SK-N-SH (cell line): Measurements from ENCODE around the gene MTHFD1L.

Experiments
- CHD2 ChIP-seq: fragments of 150-350 bp; IDR thresholded peaks from 2 replicates; pipeline ENCODE4 v1.6.1; 2018; ENCODE audit warnings: low read length; ENCODE audit not compliant: partially characterized antibody
- FOXM1 ChIP-seq: IDR thresholded peaks from 2 replicates; pipeline ENCODE4 v1.4.0; 2012; ENCODE audit warnings: low read depth, mild to moderate bottlenecking
- GABPA ChIP-seq: IDR thresholded peaks from 2 replicates; pipeline ENCODE4 v1.4.0; 2012; ENCODE audit warnings: low read depth, mild to moderate bottlenecking
- POLR2AphosphoS5 ChIP-seq: IDR thresholded peaks from 2 replicates; pipeline ENCODE4 v1.6.1; 2012; ENCODE audit warnings: low read depth, low read length
- RAD21 ChIP-seq: IDR thresholded peaks from 2 replicates; pipeline ENCODE4 v1.6.1; 2012; ENCODE audit warnings: mild to moderate bottlenecking, low read length
- RXRA ChIP-seq: IDR thresholded peaks from 2 replicates; pipeline ENCODE4 v1.4.0; 2012; ENCODE audit warnings: low read depth, mild to moderate bottlenecking, borderline replicate concordance
- SMC3 ChIP-seq: IDR thresholded peaks from 2 replicates; pipeline ENCODE4 v1.6.1; 2012; ENCODE audit warnings: low read depth, low read length, improper control_type of control experiment
- TAF1 ChIP-seq: IDR thresholded peaks from 2 replicates; pipeline ENCODE4 v1.6.1; 2012; ENCODE audit warnings: low read depth, mild to moderate bottlenecking, low read length, moderate library complexity, borderline replicate concordance
- YY1 ChIP-seq: IDR thresholded peaks from 2 replicates; pipeline ENCODE4 v1.4.0; 2012; ENCODE audit warnings: low read depth, mild to moderate bottlenecking
- TF ChIP-seq, protein P1 (sequence below): fragments of 200-600 bp; sonication (generic); IDR thresholded peaks from 2 replicates; pipeline ENCODE4 v1.6.1; 2017; ENCODE audit warnings: antibody characterized with exemption, mild to moderate bottlenecking, moderate library complexity
- TF ChIP-seq, protein P2 (sequence below): IDR thresholded peaks from 2 replicates; pipeline ENCODE4 v1.4.0; 2012; ENCODE audit warnings: low read depth, borderline replicate concordance
- TF ChIP-seq, protein P3 (sequence below): IDR thresholded peaks from 2 replicates; pipeline ENCODE4 v1.4.0; 2012; ENCODE audit warnings: low read depth, borderline replicate concordance
- TF ChIP-seq, protein P4 (sequence below): IDR thresholded peaks from 2 replicates; pipeline ENCODE4 v1.6.1; 2012; ENCODE audit warnings: mild to moderate bottlenecking, low read depth, low read length, moderate library complexity
- TF ChIP-seq, protein P5 (sequence below): fragments of 150-350 bp; IDR thresholded peaks from 2 replicates; pipeline ENCODE4 v1.6.1; 2016; ENCODE audit warnings: mild to moderate bottlenecking, low read depth, low read length

DNA sequence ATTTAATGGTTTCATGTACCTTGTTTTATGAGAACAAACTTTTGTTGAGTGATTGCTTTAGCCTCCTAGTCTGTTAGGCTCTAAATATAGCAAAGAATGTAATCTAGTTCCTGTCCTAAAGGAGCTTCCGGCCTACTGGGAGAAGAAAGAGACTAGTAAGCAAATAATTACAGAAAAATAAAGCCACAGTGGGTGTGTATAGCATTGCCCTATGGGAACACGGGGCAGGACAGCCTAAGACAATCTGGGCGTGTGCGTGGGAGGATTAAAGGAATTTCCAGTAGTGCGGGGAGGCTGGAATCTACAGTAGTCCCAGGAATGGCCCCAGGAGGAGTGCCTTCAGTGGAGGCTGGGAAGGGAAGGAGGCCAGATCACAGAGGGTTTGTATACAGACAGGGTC is 276.2 kb downstream of the MTHFD1L start:
- TF ChIP-seq, protein P1, sequence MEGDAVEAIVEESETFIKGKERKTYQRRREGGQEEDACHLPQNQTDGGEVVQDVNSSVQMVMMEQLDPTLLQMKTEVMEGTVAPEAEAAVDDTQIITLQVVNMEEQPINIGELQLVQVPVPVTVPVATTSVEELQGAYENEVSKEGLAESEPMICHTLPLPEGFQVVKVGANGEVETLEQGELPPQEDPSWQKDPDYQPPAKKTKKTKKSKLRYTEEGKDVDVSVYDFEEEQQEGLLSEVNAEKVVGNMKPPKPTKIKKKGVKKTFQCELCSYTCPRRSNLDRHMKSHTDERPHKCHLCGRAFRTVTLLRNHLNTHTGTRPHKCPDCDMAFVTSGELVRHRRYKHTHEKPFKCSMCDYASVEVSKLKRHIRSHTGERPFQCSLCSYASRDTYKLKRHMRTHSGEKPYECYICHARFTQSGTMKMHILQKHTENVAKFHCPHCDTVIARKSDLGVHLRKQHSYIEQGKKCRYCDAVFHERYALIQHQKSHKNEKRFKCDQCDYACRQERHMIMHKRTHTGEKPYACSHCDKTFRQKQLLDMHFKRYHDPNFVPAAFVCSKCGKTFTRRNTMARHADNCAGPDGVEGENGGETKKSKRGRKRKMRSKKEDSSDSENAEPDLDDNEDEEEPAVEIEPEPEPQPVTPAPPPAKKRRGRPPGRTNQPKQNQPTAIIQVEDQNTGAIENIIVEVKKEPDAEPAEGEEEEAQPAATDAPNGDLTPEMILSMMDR = no peak
- TF ChIP-seq RAD21 (no peak), YY1 (no peak), CHD2 (no peak), TAF1 (no peak), GABPA (no peak), POLR2AphosphoS5 (no peak), FOXM1 (no peak), SMC3 (no peak), RXRA (no peak)
- TF ChIP-seq, protein P2, sequence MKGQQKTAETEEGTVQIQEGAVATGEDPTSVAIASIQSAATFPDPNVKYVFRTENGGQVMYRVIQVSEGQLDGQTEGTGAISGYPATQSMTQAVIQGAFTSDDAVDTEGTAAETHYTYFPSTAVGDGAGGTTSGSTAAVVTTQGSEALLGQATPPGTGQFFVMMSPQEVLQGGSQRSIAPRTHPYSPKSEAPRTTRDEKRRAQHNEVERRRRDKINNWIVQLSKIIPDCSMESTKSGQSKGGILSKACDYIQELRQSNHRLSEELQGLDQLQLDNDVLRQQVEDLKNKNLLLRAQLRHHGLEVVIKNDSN = no peak
- TF ChIP-seq, protein P3, sequence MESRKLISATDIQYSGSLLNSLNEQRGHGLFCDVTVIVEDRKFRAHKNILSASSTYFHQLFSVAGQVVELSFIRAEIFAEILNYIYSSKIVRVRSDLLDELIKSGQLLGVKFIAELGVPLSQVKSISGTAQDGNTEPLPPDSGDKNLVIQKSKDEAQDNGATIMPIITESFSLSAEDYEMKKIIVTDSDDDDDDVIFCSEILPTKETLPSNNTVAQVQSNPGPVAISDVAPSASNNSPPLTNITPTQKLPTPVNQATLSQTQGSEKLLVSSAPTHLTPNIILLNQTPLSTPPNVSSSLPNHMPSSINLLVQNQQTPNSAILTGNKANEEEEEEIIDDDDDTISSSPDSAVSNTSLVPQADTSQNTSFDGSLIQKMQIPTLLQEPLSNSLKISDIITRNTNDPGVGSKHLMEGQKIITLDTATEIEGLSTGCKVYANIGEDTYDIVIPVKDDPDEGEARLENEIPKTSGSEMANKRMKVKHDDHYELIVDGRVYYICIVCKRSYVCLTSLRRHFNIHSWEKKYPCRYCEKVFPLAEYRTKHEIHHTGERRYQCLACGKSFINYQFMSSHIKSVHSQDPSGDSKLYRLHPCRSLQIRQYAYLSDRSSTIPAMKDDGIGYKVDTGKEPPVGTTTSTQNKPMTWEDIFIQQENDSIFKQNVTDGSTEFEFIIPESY = no peak
- TF ChIP-seq, protein P4, sequence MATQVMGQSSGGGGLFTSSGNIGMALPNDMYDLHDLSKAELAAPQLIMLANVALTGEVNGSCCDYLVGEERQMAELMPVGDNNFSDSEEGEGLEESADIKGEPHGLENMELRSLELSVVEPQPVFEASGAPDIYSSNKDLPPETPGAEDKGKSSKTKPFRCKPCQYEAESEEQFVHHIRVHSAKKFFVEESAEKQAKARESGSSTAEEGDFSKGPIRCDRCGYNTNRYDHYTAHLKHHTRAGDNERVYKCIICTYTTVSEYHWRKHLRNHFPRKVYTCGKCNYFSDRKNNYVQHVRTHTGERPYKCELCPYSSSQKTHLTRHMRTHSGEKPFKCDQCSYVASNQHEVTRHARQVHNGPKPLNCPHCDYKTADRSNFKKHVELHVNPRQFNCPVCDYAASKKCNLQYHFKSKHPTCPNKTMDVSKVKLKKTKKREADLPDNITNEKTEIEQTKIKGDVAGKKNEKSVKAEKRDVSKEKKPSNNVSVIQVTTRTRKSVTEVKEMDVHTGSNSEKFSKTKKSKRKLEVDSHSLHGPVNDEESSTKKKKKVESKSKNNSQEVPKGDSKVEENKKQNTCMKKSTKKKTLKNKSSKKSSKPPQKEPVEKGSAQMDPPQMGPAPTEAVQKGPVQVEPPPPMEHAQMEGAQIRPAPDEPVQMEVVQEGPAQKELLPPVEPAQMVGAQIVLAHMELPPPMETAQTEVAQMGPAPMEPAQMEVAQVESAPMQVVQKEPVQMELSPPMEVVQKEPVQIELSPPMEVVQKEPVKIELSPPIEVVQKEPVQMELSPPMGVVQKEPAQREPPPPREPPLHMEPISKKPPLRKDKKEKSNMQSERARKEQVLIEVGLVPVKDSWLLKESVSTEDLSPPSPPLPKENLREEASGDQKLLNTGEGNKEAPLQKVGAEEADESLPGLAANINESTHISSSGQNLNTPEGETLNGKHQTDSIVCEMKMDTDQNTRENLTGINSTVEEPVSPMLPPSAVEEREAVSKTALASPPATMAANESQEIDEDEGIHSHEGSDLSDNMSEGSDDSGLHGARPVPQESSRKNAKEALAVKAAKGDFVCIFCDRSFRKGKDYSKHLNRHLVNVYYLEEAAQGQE = no peak
- TF ChIP-seq, protein P5, sequence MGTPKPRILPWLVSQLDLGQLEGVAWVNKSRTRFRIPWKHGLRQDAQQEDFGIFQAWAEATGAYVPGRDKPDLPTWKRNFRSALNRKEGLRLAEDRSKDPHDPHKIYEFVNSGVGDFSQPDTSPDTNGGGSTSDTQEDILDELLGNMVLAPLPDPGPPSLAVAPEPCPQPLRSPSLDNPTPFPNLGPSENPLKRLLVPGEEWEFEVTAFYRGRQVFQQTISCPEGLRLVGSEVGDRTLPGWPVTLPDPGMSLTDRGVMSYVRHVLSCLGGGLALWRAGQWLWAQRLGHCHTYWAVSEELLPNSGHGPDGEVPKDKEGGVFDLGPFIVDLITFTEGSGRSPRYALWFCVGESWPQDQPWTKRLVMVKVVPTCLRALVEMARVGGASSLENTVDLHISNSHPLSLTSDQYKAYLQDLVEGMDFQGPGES = no peak
